Activated naive CD8-positive, alpha-beta T cell treated with anti-CD3 and anti-CD28 coated beads, Interleukin-2, amount 50 U/mL, for 16 hours (primary cell): ENCODE data around the gene ERC1.
"Not testable (repeated sequence)": the region's sequence is repeated elsewhere in the genome, so short reads cannot be mapped to it uniquely, and the experiment has no call there.

Experiments used
- DNase-seq: peaks from one replicate; pipeline ENCODE4 v3.0.0-alpha.2; 2020; ENCODE audit warnings: low read depth, low spot score

Gene ERC1

GRCh38 chr12:1220127-1221092 is 229.4 kb downstream of the ERC1 start:
- DNase-seq: no peak

GRCh38 chr12:1222858-1223639 is 232.0 kb downstream of the ERC1 start:
- no peak for DNase-seq

- no peak for DNase-seq
Measured at GRCh38 chr12:1226951-1227350, 235.9 kb downstream of the ERC1 start.

- no peak for DNase-seq
Measured at GRCh38 chr12:1234073-1234472, 243.1 kb downstream of the ERC1 start.

- no peak for DNase-seq
Measured at GRCh38 chr12:1246637-1247036, 255.6 kb downstream of the ERC1 start.

- no peak for DNase-seq
Measured at GRCh38 chr12:1250641-1251040, 259.6 kb downstream of the ERC1 start.

GRCh38 chr12:1252758-1253157 is 261.7 kb downstream of the ERC1 start:
- DNase-seq: no peak

GRCh38 chr12:1255125-1255524 is 264.1 kb downstream of the ERC1 start:
- DNase-seq: not testable (repeated sequence)

- not testable (repeated sequence) for DNase-seq
Measured at GRCh38 chr12:1255854-1256253, 264.8 kb downstream of the ERC1 start.

- no peak for DNase-seq
Measured at GRCh38 chr12:1256285-1256684, 265.3 kb downstream of the ERC1 start.

GRCh38 chr12:1256991-1257390 is 266.0 kb downstream of the ERC1 start:
- no peak for DNase-seq

GRCh38 chr12:1262011-1262410 is 271.0 kb downstream of the ERC1 start:
- no peak for DNase-seq

- DNase-seq: no peak
Measured at GRCh38 chr12:1267243-1267642, 276.2 kb downstream of the ERC1 start.

- no peak for DNase-seq
Measured at GRCh38 chr12:1272142-1272541, 281.1 kb downstream of the ERC1 start.

GRCh38 chr12:1273051-1273450 is 282.0 kb downstream of the ERC1 start:
- no peak for DNase-seq

GRCh38 chr12:1277905-1278304 is 286.9 kb downstream of the ERC1 start:
- no peak for DNase-seq

GRCh38 chr12:1279050-1279449 is 288.0 kb downstream of the ERC1 start:
- no peak for DNase-seq

- DNase-seq: no peak
Measured at GRCh38 chr12:1280059-1280458, 289.0 kb downstream of the ERC1 start.

- DNase-seq: no peak
Measured at GRCh38 chr12:1281683-1282366, 290.8 kb downstream of the ERC1 start.

GRCh38 chr12:1282670-1283315 is 291.8 kb downstream of the ERC1 start:
- no peak for DNase-seq

- DNase-seq: no peak
Measured at GRCh38 chr12:1283316-1283715, 292.3 kb downstream of the ERC1 start.

GRCh38 chr12:1284611-1285010 is 293.6 kb downstream of the ERC1 start:
- DNase-seq: no peak
